GM19239 (cell line): ENCODE data around the gene ATP8B1.

Experiments
- DNase-seq: peaks from one replicate; pipeline ENCODE4 v3.0.0; 2011; ENCODE audit warnings: low spot score; ENCODE audit not compliant: insufficient read length
- FAIRE-seq: peaks from 2 replicates; lab custom pipeline; 2011; peaks lifted over from hg19 to GRCh38; lab: Jason Lieb, UNC

The ATP8B1 gene

DNA sequence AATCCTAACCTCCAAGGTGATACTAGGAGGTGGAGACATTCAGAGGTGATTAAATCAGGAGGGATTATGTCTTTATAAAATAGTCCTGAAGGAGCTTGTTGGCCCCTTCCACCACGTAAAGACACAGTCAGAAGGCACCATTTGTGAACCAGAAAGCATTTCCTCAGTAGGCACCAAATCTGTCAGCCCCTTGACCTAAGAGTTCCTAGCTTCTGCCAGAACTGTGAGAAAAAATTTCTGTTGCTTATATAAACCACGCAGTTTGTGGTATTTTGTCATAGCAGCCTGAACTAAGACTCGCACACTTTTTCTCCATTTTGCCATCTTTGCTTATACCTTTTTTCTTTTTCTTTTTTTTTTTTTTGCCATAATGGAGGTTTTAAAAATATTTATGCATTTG is 162.9 kb downstream of the ATP8B1 start:
- FAIRE-seq, result no peak
- DNase-seq, result no peak

DNA sequence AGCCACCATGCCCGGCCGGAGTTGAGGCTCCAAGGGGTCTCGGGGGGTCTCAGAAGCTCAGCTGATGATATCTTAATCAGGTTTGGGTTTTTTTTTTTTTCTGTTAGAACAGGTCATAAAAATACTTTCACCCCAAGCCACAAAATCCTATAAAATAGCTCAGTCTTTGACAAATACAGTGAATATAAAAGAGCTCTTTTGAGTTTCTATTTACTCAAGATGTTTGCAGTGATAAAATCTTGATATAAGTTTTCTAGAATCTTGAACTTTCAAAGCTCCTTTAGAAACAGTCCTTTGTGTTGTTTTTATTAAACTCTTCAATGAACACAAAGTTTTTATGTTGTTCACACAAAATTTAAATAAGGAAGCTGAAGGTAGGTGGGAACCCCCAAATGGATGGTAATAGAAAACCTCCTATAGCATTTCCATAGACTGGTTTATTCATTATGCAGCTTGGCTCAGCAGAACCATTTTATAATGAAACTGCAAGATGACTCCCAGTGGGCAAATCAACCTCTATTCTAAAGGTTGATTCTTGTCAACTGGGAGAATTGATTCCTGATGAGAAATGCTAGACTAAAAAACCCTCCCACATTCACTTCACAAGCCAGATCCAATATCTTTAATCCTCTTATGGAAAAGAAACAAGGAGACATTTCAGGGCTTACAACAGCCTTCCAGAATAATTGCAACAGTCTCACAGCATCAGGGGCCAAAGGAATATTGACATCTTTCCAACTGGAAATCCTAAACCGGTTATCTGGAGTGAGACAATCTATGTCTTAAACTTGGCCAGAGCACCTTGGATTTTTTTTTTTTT is 167.9 kb downstream of the ATP8B1 start:
- FAIRE-seq, result peak; percentile 37
- no peak for DNase-seq

DNA sequence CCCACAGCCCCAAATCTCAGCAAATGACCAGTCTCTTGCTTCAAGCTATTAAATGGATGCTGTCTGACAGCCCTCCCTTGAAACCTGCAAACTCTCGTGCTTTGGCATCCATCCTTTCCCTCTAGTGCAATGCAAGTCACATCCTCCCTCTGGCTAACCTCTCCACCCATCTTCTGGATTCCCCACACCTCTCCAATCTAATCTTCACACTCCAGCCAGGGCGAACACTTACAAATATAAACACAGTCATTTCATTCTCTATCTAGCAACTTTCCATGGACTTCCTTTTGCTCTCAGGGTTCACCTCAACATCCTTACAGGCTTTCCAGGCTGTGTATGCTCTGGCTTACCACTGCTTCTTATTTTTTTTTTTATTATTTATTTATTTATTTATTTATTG is 171.4 kb downstream of the ATP8B1 start:
- FAIRE-seq, result no peak
- no peak for DNase-seq

DNA sequence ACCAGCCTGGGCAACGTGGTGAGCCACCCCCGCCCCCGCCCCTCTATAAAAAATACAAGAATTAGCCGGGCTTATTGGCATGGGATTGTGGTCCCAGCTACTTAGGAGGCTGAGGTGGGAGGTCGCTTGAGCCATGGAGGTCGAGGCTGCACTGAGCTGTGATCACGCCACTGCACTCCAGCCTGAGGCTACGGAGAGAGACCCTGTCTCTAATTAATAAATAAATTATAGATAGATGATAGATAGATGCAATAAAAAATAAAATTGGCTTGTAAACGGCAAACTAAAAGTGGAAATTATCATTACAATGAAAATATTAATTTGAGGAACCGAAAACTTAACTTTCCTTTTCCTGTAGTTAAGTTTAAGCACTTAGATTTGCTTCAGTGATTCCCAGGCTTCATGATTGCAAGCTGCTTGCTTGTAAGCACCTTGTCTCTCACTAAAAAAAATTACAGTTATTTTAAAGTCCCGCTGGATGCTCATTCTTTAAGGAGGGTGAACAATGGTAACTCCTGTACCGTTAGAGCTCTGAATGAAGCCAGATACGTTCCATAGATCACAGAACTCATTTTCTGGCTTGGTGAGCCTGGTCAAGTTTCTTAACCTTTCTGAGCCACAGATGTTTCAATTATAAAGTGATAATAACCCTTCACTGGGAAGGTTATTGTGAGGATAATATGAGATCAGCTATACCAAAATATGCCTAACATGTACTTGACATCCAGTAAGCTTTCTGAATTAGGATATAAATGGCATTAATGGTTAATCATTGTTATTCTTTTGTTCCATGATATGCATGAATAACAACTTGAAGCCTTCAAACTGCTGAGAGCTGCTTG is 172.1 kb downstream of the ATP8B1 start:
- FAIRE-seq (peak; percentile 93), DNase-seq (no peak)

DNA sequence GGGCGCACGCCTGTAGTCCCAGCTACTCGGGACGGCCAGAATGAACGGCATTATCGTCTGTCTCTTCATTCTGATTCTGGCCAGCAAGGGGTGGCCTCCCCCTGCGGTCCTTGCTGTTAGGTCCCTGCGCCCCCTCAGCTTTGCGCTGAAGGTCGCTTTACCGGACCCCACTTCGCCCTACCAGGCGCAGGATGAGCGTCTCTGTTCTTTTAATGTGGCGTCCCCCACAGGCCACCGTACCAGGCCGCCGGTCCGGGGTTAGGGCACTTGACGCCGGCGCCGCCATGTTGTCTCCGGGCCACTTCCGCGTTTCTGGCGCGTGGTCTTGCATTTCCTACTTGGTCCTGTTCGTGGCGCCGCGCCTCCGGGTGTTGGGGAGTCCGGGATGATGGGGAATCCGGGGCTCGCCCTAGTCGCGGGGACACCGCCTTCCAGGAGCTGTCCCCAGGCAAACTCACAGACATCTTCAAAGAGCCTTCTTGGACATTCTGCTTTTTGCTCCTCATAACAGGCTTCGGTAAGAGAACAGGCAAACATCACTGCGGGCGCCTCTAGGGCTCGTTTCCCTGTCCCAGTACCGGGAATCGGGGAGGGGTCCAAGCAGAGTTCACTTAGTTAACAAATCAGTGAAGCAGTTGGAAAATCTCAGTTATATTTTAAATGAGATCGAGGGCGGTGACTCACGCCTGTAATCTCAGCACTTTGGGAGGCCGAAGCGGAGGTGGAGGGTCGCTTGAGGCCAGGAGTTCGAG is 172.9 kb downstream of the ATP8B1 start:
- peak; percentile 80 for DNase-seq
- FAIRE-seq, result peak; percentile 99

DNA sequence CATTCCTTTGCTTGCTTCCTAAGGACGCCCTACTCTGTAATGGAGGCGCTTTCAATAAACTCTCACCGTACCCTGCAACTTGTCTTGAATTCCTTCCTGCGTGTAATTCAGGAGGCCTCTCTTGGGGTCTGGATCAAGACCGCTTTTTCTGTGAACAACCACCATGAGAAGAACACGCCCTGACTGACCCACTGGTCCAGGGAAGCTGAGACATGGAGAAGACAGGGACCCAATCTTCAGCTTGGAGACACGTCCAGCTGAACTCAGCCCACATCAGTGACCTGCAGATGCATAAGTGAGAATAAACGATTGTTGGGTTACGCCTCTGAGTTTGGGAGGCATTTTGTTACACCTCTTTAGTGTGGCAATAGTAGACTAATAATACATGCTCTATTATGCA is 173.7 kb downstream of the ATP8B1 start:
- DNase-seq (no peak), FAIRE-seq (peak; percentile 33)

DNA sequence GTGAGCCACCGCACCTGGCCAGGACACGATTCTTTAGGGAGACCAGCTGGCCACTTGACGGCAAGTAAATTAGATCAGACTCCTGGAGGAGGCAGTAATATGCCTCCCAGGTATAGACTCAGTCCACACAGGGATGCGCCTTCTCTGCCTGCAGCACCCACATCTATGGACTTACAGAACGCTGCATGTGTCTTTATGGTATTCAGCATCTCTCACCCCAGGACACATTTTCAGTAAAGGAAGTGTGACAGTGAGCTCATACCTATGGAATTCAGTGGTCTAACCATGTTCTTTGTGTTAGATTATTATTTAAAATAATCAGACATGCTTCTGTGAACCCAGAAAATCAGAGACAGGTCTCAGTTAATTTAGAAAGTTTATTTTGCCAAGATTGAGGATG is 175.6 kb downstream of the ATP8B1 start:
- no peak for FAIRE-seq
- no peak for DNase-seq

DNA sequence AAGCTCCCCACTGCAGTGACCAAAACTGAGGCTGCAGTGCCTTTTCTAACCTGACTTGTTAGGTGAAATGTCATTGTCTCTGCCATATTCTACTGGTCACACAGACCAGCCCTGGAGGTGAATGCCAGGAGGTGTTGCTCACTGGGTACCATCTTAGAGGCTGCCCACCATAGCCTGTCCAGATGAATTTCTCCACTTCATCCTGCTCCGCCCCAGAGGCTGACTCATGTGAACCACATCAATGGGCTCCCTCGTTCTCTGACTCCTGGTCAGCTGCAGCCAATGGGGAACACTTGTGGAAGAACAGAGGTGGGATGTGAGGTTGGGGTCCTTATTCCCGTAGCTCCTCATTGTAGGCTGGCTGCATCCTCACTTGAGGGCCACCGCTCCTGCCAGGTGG is 178.1 kb downstream of the ATP8B1 start:
- DNase-seq, result no peak
- FAIRE-seq, result no peak

DNA sequence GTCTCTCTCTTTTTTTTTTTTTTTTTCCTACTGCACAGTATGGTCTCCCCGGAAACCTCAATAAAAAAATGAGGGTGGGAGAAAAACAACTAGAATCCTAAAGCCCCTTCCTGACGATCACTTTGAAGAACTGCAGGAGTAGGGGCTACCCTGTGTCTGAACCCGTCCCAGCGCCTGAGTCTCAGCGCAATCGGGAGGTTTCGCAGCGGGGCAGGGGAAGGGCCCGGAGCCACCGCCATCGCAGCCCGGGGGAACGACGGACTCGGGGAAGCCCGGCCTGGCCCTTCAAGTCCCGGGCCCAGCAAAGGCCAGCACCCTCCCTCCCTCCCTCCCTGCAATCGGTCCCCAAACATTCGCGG is 181.9 kb downstream of the ATP8B1 start:
- DNase-seq (no peak), FAIRE-seq (no peak)

DNA sequence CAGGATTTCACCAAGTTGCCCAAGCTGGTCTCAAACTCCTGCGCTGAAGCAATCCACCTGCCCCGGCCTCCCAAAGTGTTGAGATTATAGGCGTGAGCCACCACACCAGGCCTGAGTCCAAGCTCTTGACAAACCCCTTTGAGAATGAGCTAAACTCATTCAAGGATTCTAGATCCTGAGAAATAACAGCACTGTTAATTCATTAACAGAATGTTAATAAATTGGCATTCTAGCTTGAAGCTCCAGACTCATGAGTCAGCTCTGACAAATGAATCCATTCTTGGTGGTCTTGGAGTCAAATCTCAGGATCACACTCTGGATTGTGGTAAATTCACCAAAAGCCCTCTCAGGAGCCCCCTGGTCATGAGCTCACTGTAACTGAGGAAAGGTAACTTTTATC is 183.2 kb downstream of the ATP8B1 start:
- FAIRE-seq (no peak), DNase-seq (no peak)

DNA sequence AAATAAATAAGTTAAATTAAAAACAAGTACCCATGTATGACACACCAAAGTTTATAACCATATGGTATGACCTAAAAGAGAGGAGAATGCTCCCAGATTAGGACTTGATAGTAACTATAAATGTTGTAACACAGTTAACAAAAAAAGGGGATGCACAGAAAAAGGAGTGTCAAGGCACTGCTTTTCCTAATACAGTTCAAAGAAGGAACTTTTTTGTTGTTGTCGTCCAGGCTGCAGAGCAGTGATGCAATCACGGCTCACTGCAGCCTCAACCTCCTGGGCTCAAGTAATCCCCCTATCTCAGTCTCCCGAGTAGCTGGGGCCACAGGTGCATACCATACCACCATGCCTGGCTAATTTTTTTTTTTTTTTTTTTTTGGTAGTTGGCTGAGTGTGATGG is 184.2 kb downstream of the ATP8B1 start:
- DNase-seq, result no peak
- no peak for FAIRE-seq

DNA sequence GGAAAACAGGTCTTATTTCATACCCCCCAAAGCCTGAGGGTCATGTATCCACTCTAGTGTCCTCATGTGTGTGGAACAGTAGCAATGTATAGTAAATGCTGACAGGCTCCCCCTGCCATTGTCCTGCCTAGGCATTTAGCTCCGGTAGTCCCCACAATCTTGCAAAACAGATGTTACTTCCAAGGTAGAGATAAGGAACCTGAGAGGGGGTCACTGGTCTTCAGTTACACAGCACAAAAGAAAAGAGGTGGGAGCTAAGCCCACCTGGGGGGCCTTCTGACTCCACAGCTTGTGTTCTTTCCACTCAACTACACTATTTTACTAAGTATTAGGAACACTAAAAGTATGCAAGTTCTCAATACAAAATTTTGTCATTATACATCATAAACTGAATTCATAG is 199.2 kb downstream of the ATP8B1 start:
- FAIRE-seq, result no peak
- DNase-seq, result no peak
